Epithelial cell of esophagus (primary cell): ENCODE data around the gene ZNF444.
A peak's percentile ranks its signal among the peaks of the same experiment; 100 is the strongest.

Experiments
- DNase-seq: peaks from one replicate; pipeline ENCODE4 v3.0.0; 2010; ENCODE audit warnings: low read depth
- H3K4me3 ChIP-seq: 2 replicates; pipeline ENCODE4 v1.5.1; 2011; ENCODE audit warnings: mild to moderate bottlenecking, low read length, control low read depth
- CTCF ChIP-seq: IDR thresholded peaks from 2 replicates; pipeline ENCODE4 v1.5.1; 2011; ENCODE audit warnings: low read depth, mild to moderate bottlenecking, low read length, control low read depth, inconsistent platforms; ENCODE audit not compliant: insufficient read depth; ENCODE audit errors: missing control alignments

ZNF444 gene

GRCh38 chr19:56134654-56134921 lies 6.5 kb upstream of the ZNF444 start:
- DNase-seq: no peak
- no peak for TF ChIP-seq CTCF
- no peak overlapping the region for H3K4me3 ChIP-seq

- no peak overlapping the region for H3K4me3 ChIP-seq
- no peak for TF ChIP-seq CTCF
Observed at GRCh38 chr19:56136362-56136761, 4.7 kb upstream of the ZNF444 start.

GRCh38 chr19:56137405-56137804 lies 3.7 kb upstream of the ZNF444 start:
- no peak for DNase-seq
- H3K4me3 ChIP-seq: no peak overlapping the region
- no peak for TF ChIP-seq CTCF

More at GRCh38 chr19:56136362-56136761, 4.7 kb upstream of the ZNF444 start:
- no peak for DNase-seq

- DNase-seq: no peak
- H3K4me3 ChIP-seq: no peak overlapping the region
- TF ChIP-seq CTCF: no peak
Observed at GRCh38 chr19:56138069-56138468, 3.0 kb upstream of the ZNF444 start.

- H3K4me3 ChIP-seq: peak overlapping the region; percentile 61
- no peak for DNase-seq
- TF ChIP-seq CTCF: no peak
Observed at GRCh38 chr19:56139847-56140582, 1.1 kb upstream of the ZNF444 start.

- DNase-seq: no peak
- no peak for TF ChIP-seq CTCF
- peak overlapping the region; percentile 61 for H3K4me3 ChIP-seq
Observed at GRCh38 chr19:56141417-56141993, 418 bp downstream of the ZNF444 start.

- no peak for TF ChIP-seq CTCF
- H3K4me3 ChIP-seq: peak overlapping the region; percentile 61
- peak; percentile 31 for DNase-seq
Observed at GRCh38 chr19:56142087-56142787, 1.1 kb downstream of the ZNF444 start.
